A549 (cell line): ENCODE data around the gene KLF6. TPM values are rescaled to one million over a fixed set of nuclear protein-coding genes. Genes with fewer than 3 reads are reported as not detected.

Experiments
- BCL3 ChIP-seq: fragments of >200 bp; sonication (Bioruptor Twin); formaldehyde crosslinking; IDR thresholded peaks from 3 replicates; pipeline ENCODE4 v1.6.1; 2016
- CBX2 ChIP-seq: fragments of 200-600 bp; sonication (generic); IDR thresholded peaks from 2 replicates; pipeline ENCODE4 v1.6.1; 2016; ENCODE audit warnings: low read depth, mild to moderate bottlenecking, borderline replicate concordance
- CBX8 ChIP-seq: fragments of 200-600 bp; sonication (generic); IDR thresholded peaks from 2 replicates; pipeline ENCODE4 v1.6.1; 2016
- CEBPB ChIP-seq, 2 experiments: fragments of >200 bp in 1 of 2; sonication (Bioruptor Twin) in 1 of 2; formaldehyde crosslinking in 1 of 2; IDR thresholded peaks; 2 replicates each; pipeline ENCODE4 v1.6.1; 2012 to 2016
- CHD4 ChIP-seq: fragments of 200-600 bp; sonication (generic); IDR thresholded peaks from 2 replicates; pipeline ENCODE4 v1.6.1; 2016; ENCODE audit warnings: antibody characterized with exemption, mild to moderate bottlenecking, borderline replicate concordance
- E2F6 ChIP-seq: IDR thresholded peaks from 2 replicates; pipeline ENCODE4 v1.6.1; 2012; ENCODE audit warnings: low read depth, borderline replicate concordance
- EHMT2 ChIP-seq: fragments of 200-600 bp; sonication (generic); IDR thresholded peaks from 2 replicates; pipeline ENCODE4 v1.6.1; 2016; ENCODE audit warnings: antibody characterized with exemption, low read depth, mild to moderate bottlenecking, moderate library complexity
- ESRRA ChIP-seq: fragments of 150-350 bp; IDR thresholded peaks from 2 replicates; pipeline ENCODE4 v1.6.1; 2014; ENCODE audit warnings: mild to moderate bottlenecking, low read length, borderline replicate concordance
- FOXS1 ChIP-seq: fragments of 250-450 bp; sonication (Bioruptor Pico); IDR thresholded peaks from 2 replicates; pipeline ENCODE4 v1.5.0; 2020; ENCODE audit warnings: mild to moderate bottlenecking, moderate library complexity
- GATA3 ChIP-seq: IDR thresholded peaks from 2 replicates; pipeline ENCODE4 v1.6.1; 2012; ENCODE audit warnings: borderline replicate concordance
- HEYL ChIP-seq: fragments of 250-450 bp; sonication (Bioruptor Pico); IDR thresholded peaks from 2 replicates; pipeline ENCODE4 v1.8.0; 2021; ENCODE audit warnings: mild to moderate bottlenecking, moderate library complexity
- HOXB5 ChIP-seq: fragments of 250-450 bp; sonication (Bioruptor Pico); IDR thresholded peaks from 2 replicates; pipeline ENCODE4 v1.5.0; 2020; ENCODE audit warnings: mild to moderate bottlenecking, moderate library complexity
- KDM1A ChIP-seq: fragments of 200-600 bp; sonication (generic); IDR thresholded peaks from 2 replicates; pipeline ENCODE4 v1.6.1; 2016; ENCODE audit warnings: low read depth, mild to moderate bottlenecking
- MAX ChIP-seq: IDR thresholded peaks from 2 replicates; pipeline ENCODE4 v1.6.1; 2012
- NFE2L2 ChIP-seq: fragments of 150-350 bp; conservative IDR thresholded peaks from 2 replicates; pipeline ENCODE4 v1.6.1; 2014; ENCODE audit warnings: low read length
- RAD21 ChIP-seq, 2 experiments: fragments of >200 bp in 1 of 2; sonication (Bioruptor Twin) in 1 of 2; formaldehyde crosslinking in 1 of 2; IDR thresholded peaks in 1 of 2; conservative IDR thresholded peaks in 1 of 2; 2 replicates in 1 of 2; 3 replicates in 1 of 2; pipeline ENCODE4 v1.6.1; 2012 to 2018; ENCODE audit warnings: inconsistent platforms in 1 of 2
- RARB ChIP-seq: fragments of 250-450 bp; sonication (Bioruptor Pico); IDR thresholded peaks from 2 replicates; pipeline ENCODE4 v1.8.0; 2021; ENCODE audit warnings: mild to moderate bottlenecking, moderate library complexity
- RNF2 ChIP-seq: fragments of 200-600 bp; sonication (generic); IDR thresholded peaks from 2 replicates; pipeline ENCODE4 v1.6.1; 2016; ENCODE audit warnings: low read depth, mild to moderate bottlenecking, antibody characterized with exemption, moderate library complexity, borderline replicate concordance
- TP53 ChIP-seq: fragments of 250-450 bp; sonication (Bioruptor Pico); IDR thresholded peaks from 2 replicates; pipeline ENCODE4 v1.5.0; 2021; ENCODE audit warnings: mild to moderate bottlenecking, moderate library complexity
- ZC3H11A ChIP-seq: fragments of 450-650 bp; IDR thresholded peaks from 2 replicates; pipeline ENCODE4 v1.6.1; 2014; ENCODE audit warnings: antibody characterized with exemption, mild to moderate bottlenecking
- ZNF302 ChIP-seq: fragments of 250-450 bp; sonication (Bioruptor Pico); IDR thresholded peaks from 2 replicates; pipeline ENCODE4 v1.9.0; 2021; ENCODE audit warnings: inconsistent platforms, mild to moderate bottlenecking, moderate library complexity
- polyA plus RNA-seq, 4 experiments: library from polyadenylated mRNA; depleted of rRNA in 3 of 4; stranded (reverse); fragments of >200 nt; fragmentation: RNase III in 1 of 4; extraction: RNeasy Plus Mini Kit Qiagen cat#74134 plus additional on column Dnase treatment in 1 of 4; gene quantifications; 2 replicates in 3 of 4; 3 replicates in 1 of 4; pipeline ENCODE4 v1.2.3, GENCODE V29; 2011 to 2017
- TF ChIP-seq, protein P1 (sequence below): fragments of 200-600 bp; sonication (generic); IDR thresholded peaks from 2 replicates; pipeline ENCODE4 v1.6.1; 2016; ENCODE audit warnings: antibody characterized with exemption, mild to moderate bottlenecking, moderate library complexity
- TF ChIP-seq, protein P2 (sequence below): fragments of 250-450 bp; sonication (Bioruptor Pico); IDR thresholded peaks from 2 replicates; pipeline ENCODE4 v1.5.0; 2021; ENCODE audit warnings: mild to moderate bottlenecking, moderate library complexity, borderline replicate concordance

Gene KLF6
- polyA plus RNA-seq, 2 of the 4 experiments (the other 2 are of a cell fraction) = 31.9 to 86.8 TPM

- TF ChIP-seq, protein P1, sequence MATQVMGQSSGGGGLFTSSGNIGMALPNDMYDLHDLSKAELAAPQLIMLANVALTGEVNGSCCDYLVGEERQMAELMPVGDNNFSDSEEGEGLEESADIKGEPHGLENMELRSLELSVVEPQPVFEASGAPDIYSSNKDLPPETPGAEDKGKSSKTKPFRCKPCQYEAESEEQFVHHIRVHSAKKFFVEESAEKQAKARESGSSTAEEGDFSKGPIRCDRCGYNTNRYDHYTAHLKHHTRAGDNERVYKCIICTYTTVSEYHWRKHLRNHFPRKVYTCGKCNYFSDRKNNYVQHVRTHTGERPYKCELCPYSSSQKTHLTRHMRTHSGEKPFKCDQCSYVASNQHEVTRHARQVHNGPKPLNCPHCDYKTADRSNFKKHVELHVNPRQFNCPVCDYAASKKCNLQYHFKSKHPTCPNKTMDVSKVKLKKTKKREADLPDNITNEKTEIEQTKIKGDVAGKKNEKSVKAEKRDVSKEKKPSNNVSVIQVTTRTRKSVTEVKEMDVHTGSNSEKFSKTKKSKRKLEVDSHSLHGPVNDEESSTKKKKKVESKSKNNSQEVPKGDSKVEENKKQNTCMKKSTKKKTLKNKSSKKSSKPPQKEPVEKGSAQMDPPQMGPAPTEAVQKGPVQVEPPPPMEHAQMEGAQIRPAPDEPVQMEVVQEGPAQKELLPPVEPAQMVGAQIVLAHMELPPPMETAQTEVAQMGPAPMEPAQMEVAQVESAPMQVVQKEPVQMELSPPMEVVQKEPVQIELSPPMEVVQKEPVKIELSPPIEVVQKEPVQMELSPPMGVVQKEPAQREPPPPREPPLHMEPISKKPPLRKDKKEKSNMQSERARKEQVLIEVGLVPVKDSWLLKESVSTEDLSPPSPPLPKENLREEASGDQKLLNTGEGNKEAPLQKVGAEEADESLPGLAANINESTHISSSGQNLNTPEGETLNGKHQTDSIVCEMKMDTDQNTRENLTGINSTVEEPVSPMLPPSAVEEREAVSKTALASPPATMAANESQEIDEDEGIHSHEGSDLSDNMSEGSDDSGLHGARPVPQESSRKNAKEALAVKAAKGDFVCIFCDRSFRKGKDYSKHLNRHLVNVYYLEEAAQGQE = peak; percentile 26; the same call in 1 of the 2 replicates
- no peak for TF ChIP-seq ZNF302 (CRISPR knock-in tag)
- TF ChIP-seq ESRRA = 0 out of 2 replicates have a peak, but pooled peaks have one; percentile 38
- TF ChIP-seq ZC3H11A = no peak
- TF ChIP-seq FOXS1 (CRISPR knock-in tag) = peak; percentile 29; the same call in 1 of the 2 replicates
- no peak for TF ChIP-seq CBX8
- TF ChIP-seq RAD21 (conservative IDR thresholded peaks at IDR 0.05 in 1 of 2, IDR thresholded peaks at IDR 0.05 in 1 of 2) = peak; percentile 56
- no peak for TF ChIP-seq CBX2
- peak; percentile 74 for TF ChIP-seq RARB (CRISPR knock-in tag)
- no peak for TF ChIP-seq HOXB5
- TF ChIP-seq CHD4 = no peak
- TF ChIP-seq KDM1A = no peak
- TF ChIP-seq RNF2 = no peak
- TF ChIP-seq HEYL (CRISPR knock-in tag) = no peak
- no peak for TF ChIP-seq GATA3
- no peak for TF ChIP-seq CEBPB (IDR thresholded peaks at IDR 0.05)
- TF ChIP-seq NFE2L2 = no peak
- TF ChIP-seq BCL3 = no peak
- TF ChIP-seq E2F6 = no peak
- TF ChIP-seq TP53 = peak; percentile 84
- TF ChIP-seq EHMT2 = no peak
- TF ChIP-seq, protein P2, sequence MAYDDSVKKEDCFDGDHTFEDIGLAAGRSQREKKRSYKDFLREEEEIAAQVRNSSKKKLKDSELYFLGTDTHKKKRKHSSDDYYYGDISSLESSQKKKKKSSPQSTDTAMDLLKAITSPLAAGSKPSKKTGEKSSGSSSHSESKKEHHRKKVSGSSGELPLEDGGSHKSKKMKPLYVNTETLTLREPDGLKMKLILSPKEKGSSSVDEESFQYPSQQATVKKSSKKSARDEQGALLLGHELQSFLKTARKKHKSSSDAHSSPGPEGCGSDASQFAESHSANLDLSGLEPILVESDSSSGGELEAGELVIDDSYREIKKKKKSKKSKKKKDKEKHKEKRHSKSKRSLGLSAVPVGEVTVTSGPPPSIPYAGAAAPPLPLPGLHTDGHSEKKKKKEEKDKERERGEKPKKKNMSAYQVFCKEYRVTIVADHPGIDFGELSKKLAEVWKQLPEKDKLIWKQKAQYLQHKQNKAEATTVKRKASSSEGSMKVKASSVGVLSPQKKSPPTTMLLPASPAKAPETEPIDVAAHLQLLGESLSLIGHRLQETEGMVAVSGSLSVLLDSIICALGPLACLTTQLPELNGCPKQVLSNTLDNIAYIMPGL (CRISPR knock-in tag) = no peak
- TF ChIP-seq MAX = peak; percentile 49; the same call in 1 of the 2 replicates
Observed at GRCh38 chr10:3785851-3786271, 852 bp upstream of the KLF6 start (continued).
